Keratinocyte (primary cell): Measurements from ENCODE around the gene ID4. TPM values are rescaled to one million over a fixed set of nuclear protein-coding genes. Genes with fewer than 3 reads are reported as not detected.

Experiments used
- DNase-seq: peaks from one replicate; pipeline ENCODE4 v3.0.0-alpha.2; 2011; ENCODE audit warnings: low read depth, missing footprints, low spot score
- FAIRE-seq: peaks from 2 replicates; lab custom pipeline; 2011; peaks lifted over from hg19 to GRCh38; lab: Jason Lieb, UNC
- H2AFZ ChIP-seq: 2 replicates; pipeline ENCODE4 v1.6.0; 2012; ENCODE audit warnings: low read length, control low read depth, inconsistent platforms; ENCODE audit not compliant: control insufficient read depth
- H3K27ac ChIP-seq: 2 replicates; pipeline ENCODE4 v1.5.1; 2011; ENCODE audit warnings: low read length; ENCODE audit not compliant: control insufficient read depth, insufficient read depth
- H3K27me3 ChIP-seq: 3 replicates; pipeline ENCODE4 v1.6.0; 2011; ENCODE audit warnings: low read length; ENCODE audit not compliant: control insufficient read depth, insufficient read depth; ENCODE audit errors: extremely low read depth
- H3K36me3 ChIP-seq, 2 experiments: 2 replicates in 1 of 2; 3 replicates in 1 of 2; pipeline ENCODE4 v1.5.1; 2011; ENCODE audit warnings: low read length in 2 of 2, mild to moderate bottlenecking in 1 of 2; ENCODE audit not compliant: control insufficient read depth in 2 of 2, insufficient read depth in 2 of 2; ENCODE audit errors: extremely low read depth in 1 of 2
- H3K4me1 ChIP-seq: 3 replicates; pipeline ENCODE4 v1.5.1; 2011; ENCODE audit warnings: low read length; ENCODE audit not compliant: control insufficient read depth, insufficient read depth; ENCODE audit errors: extremely low read depth
- H3K4me2 ChIP-seq: 3 replicates; pipeline ENCODE4 v1.6.0; 2011; ENCODE audit warnings: low read depth, low read length; ENCODE audit not compliant: control insufficient read depth, insufficient read depth; ENCODE audit errors: extremely low read depth
- H3K4me3 ChIP-seq, 3 experiments: fragments of 200-600 bp in 1 of 3; sonication (generic) in 1 of 3; 2 replicates in 2 of 3; 3 replicates in 1 of 3; pipeline ENCODE4 v1.5.1; 2011 to 2016; ENCODE audit warnings: low read length in 3 of 3, mild to moderate bottlenecking in 3 of 3, control low read depth in 2 of 3, inconsistent platforms in 1 of 3, low read depth in 1 of 3, mixed read lengths in 1 of 3, mixed run types in 1 of 3, moderate library complexity in 1 of 3; ENCODE audit not compliant: control insufficient read depth in 2 of 3, insufficient read depth in 2 of 3; ENCODE audit errors: extremely low read depth in 1 of 3
- H3K79me2 ChIP-seq: 2 replicates; pipeline ENCODE4 v1.6.0; 2012; ENCODE audit warnings: low read length; ENCODE audit not compliant: control insufficient read depth, insufficient read depth
- H3K9ac ChIP-seq: 3 replicates; pipeline ENCODE4 v1.6.0; 2011; ENCODE audit warnings: low read length; ENCODE audit not compliant: control insufficient read depth, insufficient read depth; ENCODE audit errors: extremely low read depth
- H3K9me1 ChIP-seq: 3 replicates; pipeline ENCODE4 v1.6.0; 2011; ENCODE audit warnings: low read length; ENCODE audit not compliant: control insufficient read depth, insufficient read depth; ENCODE audit errors: extremely low read depth
- H3K9me3 ChIP-seq: 2 replicates; pipeline ENCODE4 v1.5.1; 2012; ENCODE audit warnings: low read depth, low read length; ENCODE audit not compliant: control insufficient read depth
- H4K20me1 ChIP-seq: 3 replicates; pipeline ENCODE4 v1.6.0; 2011; ENCODE audit warnings: low read length; ENCODE audit not compliant: control insufficient read depth, insufficient read depth; ENCODE audit errors: extremely low read depth
- EZH2 ChIP-seq: IDR thresholded peaks from one replicate; pipeline ENCODE4 v1.6.1; 2012; ENCODE audit warnings: inconsistent platforms, mild to moderate bottlenecking, low read length, moderate library complexity
- dilution Hi-C: fragments of 300-500 bp; cut with MboI; formaldehyde crosslinking; loops from one replicate; pipeline ENCODE4 v1.7.0; 2020; ENCODE audit warnings: low sequenced_read_pairs; ENCODE audit not compliant: extremely low pct_ligation_motif_present
- polyA plus RNA-seq, 5 experiments: library from polyadenylated mRNA; depleted of rRNA in 3 of 5; stranded (reverse) in 3 of 5; stranded (forward) in 1 of 5; unstranded in 1 of 5; fragments of >200 nt; gene quantifications; 1 replicate in 1 of 5; 2 replicates in 3 of 5; 3 replicates in 1 of 5; pipeline versions ENCODE4 v1.2.1 to v1.2.3, GENCODE V29; 2011 to 2012; ENCODE audit warnings: missing spikeins in 2 of 5, low read depth in 1 of 5, low replicate concordance in 1 of 5
- TF ChIP-seq, protein P1 (sequence below), 3 experiments: IDR thresholded peaks in 1 of 3; conservative IDR thresholded peaks in 1 of 3; optimal IDR thresholded peaks in 1 of 3; 2 replicates in 2 of 3; 3 replicates in 1 of 3; pipeline versions ENCODE3 to v1.5.1; 2011; ENCODE audit warnings: low read length in 3 of 3, mild to moderate bottlenecking in 3 of 3, moderate library complexity in 2 of 3, control low read depth in 1 of 3, inconsistent platforms in 1 of 3; ENCODE audit not compliant: insufficient read depth in 2 of 3; ENCODE audit errors: extremely low read depth in 1 of 3

The ID4 gene
- polyA plus RNA-seq, 1 donor (not counting 4 experiments of a cell fraction or from before 2014, with no cell fraction given), result 0.41 TPM

GRCh38 chr6:19837511-19838441 is 606 bp downstream of the ID4 start:
- dilution Hi-C loops, result no loop called here
- no peak for DNase-seq

GRCh38 chr6:19838442-19839236 is 1.5 kb downstream of the ID4 start:
- H4K20me1 ChIP-seq, result no peaks in the 10 kb centered on the region
- H3K4me1 ChIP-seq, result peaks cover 8% of the 10 kb centered on the region
- peak overlapping the region; percentile 24 for H2AFZ ChIP-seq
- H3K27ac ChIP-seq, result no peak overlapping the region
- H3K27me3 ChIP-seq, result peaks cover 39% of the 10 kb centered on the region
- no peaks in the 10 kb centered on the region for H3K9me3 ChIP-seq
- FAIRE-seq, result no peak
- dilution Hi-C loops, result no loop called here
- TF ChIP-seq EZH2, result peak; percentile 98
- TF ChIP-seq, protein P1, sequence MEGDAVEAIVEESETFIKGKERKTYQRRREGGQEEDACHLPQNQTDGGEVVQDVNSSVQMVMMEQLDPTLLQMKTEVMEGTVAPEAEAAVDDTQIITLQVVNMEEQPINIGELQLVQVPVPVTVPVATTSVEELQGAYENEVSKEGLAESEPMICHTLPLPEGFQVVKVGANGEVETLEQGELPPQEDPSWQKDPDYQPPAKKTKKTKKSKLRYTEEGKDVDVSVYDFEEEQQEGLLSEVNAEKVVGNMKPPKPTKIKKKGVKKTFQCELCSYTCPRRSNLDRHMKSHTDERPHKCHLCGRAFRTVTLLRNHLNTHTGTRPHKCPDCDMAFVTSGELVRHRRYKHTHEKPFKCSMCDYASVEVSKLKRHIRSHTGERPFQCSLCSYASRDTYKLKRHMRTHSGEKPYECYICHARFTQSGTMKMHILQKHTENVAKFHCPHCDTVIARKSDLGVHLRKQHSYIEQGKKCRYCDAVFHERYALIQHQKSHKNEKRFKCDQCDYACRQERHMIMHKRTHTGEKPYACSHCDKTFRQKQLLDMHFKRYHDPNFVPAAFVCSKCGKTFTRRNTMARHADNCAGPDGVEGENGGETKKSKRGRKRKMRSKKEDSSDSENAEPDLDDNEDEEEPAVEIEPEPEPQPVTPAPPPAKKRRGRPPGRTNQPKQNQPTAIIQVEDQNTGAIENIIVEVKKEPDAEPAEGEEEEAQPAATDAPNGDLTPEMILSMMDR (optimal IDR thresholded peaks at IDR 0.05 in 1 of 3, IDR thresholded peaks at IDR 0.05 in 1 of 3, conservative IDR thresholded peaks at IDR 0.05 in 1 of 3; ENCODE audit: extremely low read depth in 1 of 3, insufficient read depth in 2 of 3, low read length in 3 of 3), result no peak
- H3K4me3 ChIP-seq, result peak overlapping the region; percentile 31 to 60 (median 58)
- no peaks in the 10 kb centered on the region for H3K9me1 ChIP-seq
- H3K9ac ChIP-seq, result no peak overlapping the region
- DNase-seq, result no peak
- H3K79me2 ChIP-seq, result no peaks in the 10 kb centered on the region
- peak overlapping the region; percentile 73 for H3K4me2 ChIP-seq
- H3K36me3 ChIP-seq, result no peaks in the 10 kb centered on the region

More at GRCh38 chr6:19837511-19838441, 606 bp downstream of the ID4 start:
- Histone ChIP-seq H3K4me2 (peak overlapping the region; percentile 73), H4K20me1 (no peaks in the 10 kb centered on the region), H3K27me3 (peaks cover 39% of the 10 kb centered on the region), H3K79me2 (no peaks in the 10 kb centered on the region), H2AFZ (peak overlapping the region; percentile 82), H3K36me3 (no peaks in the 10 kb centered on the region), H3K4me3 (peak overlapping the region; percentile 31 to 60 (median 60)), H3K9ac (no peak overlapping the region), H3K27ac (no peak overlapping the region), H3K9me3 (no peaks in the 10 kb centered on the region), H3K4me1 (peaks cover 8% of the 10 kb centered on the region), H3K9me1 (no peaks in the 10 kb centered on the region)
- TF ChIP-seq EZH2, result no peak
- TF ChIP-seq, protein P1 (optimal IDR thresholded peaks at IDR 0.05 in 1 of 3, IDR thresholded peaks at IDR 0.05 in 1 of 3, conservative IDR thresholded peaks at IDR 0.05 in 1 of 3; ENCODE audit: extremely low read depth in 1 of 3, insufficient read depth in 2 of 3, low read length in 3 of 3), result no peak
- no peak for FAIRE-seq
